BJ (cell line): ENCODE measurements around the gene VPS8. TPM values are rescaled to one million over a fixed set of nuclear protein-coding genes. Genes with fewer than 3 reads are reported as not detected.

ENCODE experiments used
- CTCF ChIA-PET: fragments of 350-600 bp; formaldehyde crosslinking; extraction: SDS; loops from one replicate; lab custom pipeline; 2021; ENCODE audit warnings: antibody characterized with exemption, inconsistent platforms; lab: Yijun Ruan, JAX
- POLR2A ChIA-PET: fragments of 300-600 bp; sonication (Branson Sonifier 250); formaldehyde crosslinking; extraction: SDS; loops from one replicate; lab custom pipeline; 2021; ENCODE audit warnings: antibody characterized with exemption; lab: Charles Lee
- DNase-seq: peaks from one replicate; pipeline ENCODE4 v3.0.0-alpha.2; 2011; ENCODE audit warnings: low read depth
- H3K27me3 ChIP-seq: 2 replicates; pipeline ENCODE4 v1.6.0; 2011; ENCODE audit warnings: low read length; ENCODE audit not compliant: control insufficient read depth, insufficient read depth
- H3K36me3 ChIP-seq: 2 replicates; pipeline ENCODE4 v1.5.1; 2011; ENCODE audit warnings: low read length; ENCODE audit not compliant: control insufficient read depth, insufficient read depth
- H3K4me3 ChIP-seq: 2 replicates; pipeline ENCODE4 v1.5.1; 2011; ENCODE audit warnings: low read depth, mild to moderate bottlenecking, control low read depth, low read length
- CTCF ChIP-seq: IDR thresholded peaks from 2 replicates; pipeline ENCODE4 v1.5.1; 2011; ENCODE audit warnings: low read depth, mild to moderate bottlenecking, control low read depth, inconsistent platforms, low read length, moderate library complexity; ENCODE audit not compliant: insufficient read depth
- polyA plus RNA-seq: library from polyadenylated mRNA; depleted of rRNA; stranded (reverse); fragments of >200 nt; gene quantifications from 2 replicates; pipeline ENCODE4 v1.2.3, GENCODE V29; 2011; rRNA removed

Gene VPS8
- polyA plus RNA-seq, 1 experiment, result 14.3 TPM

- CTCF ChIA-PET, result interaction anchor here (1.1 to 2.2 kb wide), 3 partner anchors 8 to 85 kb away, joined by 3 to 11 read pairs (median 6); no protein-coding TSS in a partner anchor
- POLR2A ChIA-PET, result no interaction called here
- no peak for TF ChIP-seq CTCF
- Histone ChIP-seq H3K36me3 (no peaks in the 10 kb centered on the region), H3K27me3 (no peaks in the 10 kb centered on the region), H3K4me3 (no peak overlapping the region)
- DNase-seq, result no peak
Observed at GRCh38 chr3:185090811-185091210, 278.8 kb downstream of the VPS8 start.

- no peak for TF ChIP-seq CTCF
- ChIA-PET POLR2A (no interaction called here), CTCF (no interaction called here)
- DNase-seq, result no peak
- Histone ChIP-seq H3K36me3 (no peaks in the 10 kb centered on the region), H3K4me3 (no peak overlapping the region), H3K27me3 (no peaks in the 10 kb centered on the region)
Observed at GRCh38 chr3:185093116-185093515, 281.1 kb downstream of the VPS8 start.

GRCh38 chr3:185094697-185095096 is 282.7 kb downstream of the VPS8 start:
- TF ChIP-seq CTCF, result no peak
- CTCF ChIA-PET, result no interaction called here
- Histone ChIP-seq H3K27me3 (no peaks in the 10 kb centered on the region), H3K4me3 (no peak overlapping the region), H3K36me3 (no peaks in the 10 kb centered on the region)
- POLR2A ChIA-PET, result no interaction called here
- no peak for DNase-seq

Other genes with a start within 250 kb of the VPS8 start
- gene MAGEF1, start 100.1 kb upstream of the VPS8 start, polyA plus RNA-seq, result 14.3 and 17.1 TPM in 2 replicates